Activated T-helper 17 cell treated with anti-CD3 and anti-CD28 coated beads, Interleukin-2, amount 50 U/mL, for 72 hours (primary cell): ENCODE data around the gene MBD2. TPM values are rescaled to one million over a fixed set of nuclear protein-coding genes. Genes with fewer than 3 reads are reported as not detected.
"Not testable (repeated sequence)": the region's sequence is repeated elsewhere in the genome, so short reads cannot be mapped to it uniquely, and the experiment has no call there.

Experiments used
- ATAC-seq: fragments of 150-1000 bp; cut with Tn5 transposase; replicated peaks from 2 replicates; pipeline ENCODE4 v1.10.0; 2021; ENCODE audit warnings: mild to moderate bottlenecking, moderate library complexity
- H3K27ac Mint-ChIP-seq: one replicate; pipeline ENCODE4 v1.8.0; 2022; ENCODE audit warnings: mixed read lengths
- H3K27me3 Mint-ChIP-seq: one replicate; pipeline ENCODE4 v1.8.0; 2022; ENCODE audit warnings: mixed read lengths
- H3K36me3 Mint-ChIP-seq: one replicate; pipeline ENCODE4 v1.8.0; 2022; ENCODE audit warnings: low read depth, mild to moderate bottlenecking, mixed read lengths
- H3K4me1 Mint-ChIP-seq: one replicate; pipeline ENCODE4 v1.8.0; 2022; ENCODE audit warnings: mixed read lengths
- H3K4me3 Mint-ChIP-seq: one replicate; pipeline ENCODE4 v1.8.0; 2022; ENCODE audit warnings: mild to moderate bottlenecking, mixed read lengths
- H3K9me3 Mint-ChIP-seq: one replicate; pipeline ENCODE4 v1.8.0; 2022; ENCODE audit warnings: mixed read lengths
- total RNA-seq, 2 donors: library from RNA; stranded (reverse); gene quantifications; one replicate each; pipeline ENCODE4 v1.2.3, GENCODE V29; 2022

The MBD2 gene
- total RNA-seq, 2 donors from 2014 or later = 170 to 190 TPM

DNA sequence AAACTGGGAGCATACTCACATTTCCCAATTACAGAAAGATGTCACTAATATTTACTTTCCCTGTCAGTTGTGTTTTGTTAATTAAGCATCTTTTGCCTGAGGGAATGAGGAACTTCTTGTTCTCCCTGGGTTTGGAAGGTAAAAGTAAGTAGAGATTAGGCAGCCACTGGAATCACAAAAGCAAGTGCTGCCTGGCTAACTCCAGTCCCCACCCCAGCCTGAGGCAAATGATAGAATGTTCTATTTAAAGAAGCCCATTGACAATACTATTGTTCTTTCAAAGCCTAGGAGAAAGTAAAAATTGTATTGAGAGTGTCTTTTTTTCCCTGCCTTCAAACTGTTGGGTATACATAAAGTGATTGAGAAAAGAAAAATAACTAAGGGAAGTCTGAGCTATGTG, 93.8 kb downstream of the MBD2 start:
- Mint-ChIP-seq H3K27ac (no peak overlapping the region), H3K36me3 (no peaks in the 10 kb centered on the region), H3K4me1 (peaks cover 9% of the 10 kb centered on the region), H3K9me3 (no peaks in the 10 kb centered on the region), H3K4me3 (no peak overlapping the region), H3K27me3 (no peaks in the 10 kb centered on the region)
- ATAC-seq = no peak

DNA sequence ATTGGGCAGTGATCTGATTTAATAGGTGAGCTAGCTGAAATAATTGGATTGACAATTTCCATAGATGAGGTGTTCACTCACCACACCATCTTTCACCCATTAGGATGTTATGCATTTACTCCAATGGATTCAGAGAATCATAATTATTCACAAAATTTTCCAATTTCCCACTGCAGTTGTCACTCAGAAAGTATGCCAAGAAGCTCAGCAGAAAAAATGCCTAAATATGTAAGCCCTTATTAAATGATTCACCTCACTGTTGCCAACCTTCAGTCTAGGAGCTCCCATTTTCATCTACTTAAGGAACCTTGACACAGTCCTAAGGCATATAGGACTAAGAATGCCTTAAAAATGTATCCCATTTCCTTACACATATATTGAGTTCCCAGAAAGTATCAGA, 94.3 kb downstream of the MBD2 start:
- H3K4me1 Mint-ChIP-seq = peaks cover 9% of the 10 kb centered on the region
- no peak for ATAC-seq
- H3K9me3 Mint-ChIP-seq = no peaks in the 10 kb centered on the region
- no peaks in the 10 kb centered on the region for H3K36me3 Mint-ChIP-seq
- H3K27ac Mint-ChIP-seq = peak overlapping the region; percentile 27
- no peak overlapping the region for H3K4me3 Mint-ChIP-seq
- no peaks in the 10 kb centered on the region for H3K27me3 Mint-ChIP-seq

- H3K4me3 Mint-ChIP-seq = peak overlapping the region; percentile 27
- H3K9me3 Mint-ChIP-seq = no peaks in the 10 kb centered on the region
- H3K36me3 Mint-ChIP-seq = no peaks in the 10 kb centered on the region
- peak; percentile 93 for ATAC-seq
- H3K27ac Mint-ChIP-seq = peak overlapping the region; percentile 27
- peaks cover 9% of the 10 kb centered on the region for H3K4me1 Mint-ChIP-seq
- H3K27me3 Mint-ChIP-seq = no peaks in the 10 kb centered on the region
These were observed 94.9 kb downstream of the MBD2 start for GRCh38 chr18:54129448-54130067.

- no peak for ATAC-seq
- Mint-ChIP-seq H3K27ac (no peak overlapping the region), H3K36me3 (no peaks in the 10 kb centered on the region), H3K9me3 (no peaks in the 10 kb centered on the region), H3K4me1 (peaks cover 9% of the 10 kb centered on the region), H3K27me3 (no peaks in the 10 kb centered on the region), H3K4me3 (no peak overlapping the region)
These were observed 96.6 kb downstream of the MBD2 start for GRCh38 chr18:54127759-54128378.

- Mint-ChIP-seq H3K4me3 (no peak overlapping the region), H3K27ac (no peak overlapping the region), H3K36me3 (no peaks in the 10 kb centered on the region), H3K4me1 (peaks cover 9% of the 10 kb centered on the region), H3K9me3 (no peaks in the 10 kb centered on the region), H3K27me3 (no peaks in the 10 kb centered on the region)
- ATAC-seq = no peak
These were observed 99.0 kb downstream of the MBD2 start for GRCh38 chr18:54125429-54125828.

DNA sequence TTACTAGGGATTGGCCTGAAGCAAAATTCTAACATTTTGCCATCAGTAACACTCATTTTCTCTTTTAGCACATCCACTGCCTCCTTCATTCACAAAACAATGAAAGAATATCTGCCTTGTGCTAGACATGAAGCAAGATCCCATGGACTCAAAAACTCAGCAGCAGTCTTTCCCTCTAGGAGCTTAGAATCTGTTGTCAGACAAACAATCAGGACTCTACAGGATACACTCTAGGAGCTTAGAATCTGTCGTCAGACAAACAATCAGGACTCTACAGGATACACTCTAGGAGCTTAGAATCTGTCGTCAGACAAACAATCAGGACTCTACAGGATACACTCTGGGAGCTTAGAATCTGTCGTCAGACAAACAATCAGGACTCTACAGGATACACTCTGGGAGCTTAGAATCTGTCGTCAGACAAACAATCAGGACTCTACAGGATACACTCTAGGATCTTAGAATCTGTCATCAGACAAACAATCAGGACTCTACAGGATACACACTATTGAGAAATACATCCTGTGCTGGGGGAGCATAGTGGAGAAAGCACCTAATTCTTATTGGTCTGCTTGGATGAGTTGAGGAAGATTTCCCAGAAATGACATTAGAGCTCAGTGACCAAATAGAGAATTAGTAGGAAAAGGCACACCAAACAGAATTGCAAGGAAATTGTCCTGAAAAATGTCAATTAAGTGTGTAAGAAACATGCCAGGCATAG, 100.6 kb downstream of the MBD2 start:
- not testable (repeated sequence) for H3K4me1 Mint-ChIP-seq, H3K4me3 Mint-ChIP-seq, H3K27me3 Mint-ChIP-seq, ATAC-seq, H3K36me3 Mint-ChIP-seq, H3K27ac Mint-ChIP-seq, H3K9me3 Mint-ChIP-seq

- H3K27ac Mint-ChIP-seq = peak overlapping the region; percentile 61
- peak overlapping the region; percentile 55 for H3K4me3 Mint-ChIP-seq
These were observed 104.9 kb downstream of the MBD2 start for GRCh38 chr18:54119524-54120019.

DNA sequence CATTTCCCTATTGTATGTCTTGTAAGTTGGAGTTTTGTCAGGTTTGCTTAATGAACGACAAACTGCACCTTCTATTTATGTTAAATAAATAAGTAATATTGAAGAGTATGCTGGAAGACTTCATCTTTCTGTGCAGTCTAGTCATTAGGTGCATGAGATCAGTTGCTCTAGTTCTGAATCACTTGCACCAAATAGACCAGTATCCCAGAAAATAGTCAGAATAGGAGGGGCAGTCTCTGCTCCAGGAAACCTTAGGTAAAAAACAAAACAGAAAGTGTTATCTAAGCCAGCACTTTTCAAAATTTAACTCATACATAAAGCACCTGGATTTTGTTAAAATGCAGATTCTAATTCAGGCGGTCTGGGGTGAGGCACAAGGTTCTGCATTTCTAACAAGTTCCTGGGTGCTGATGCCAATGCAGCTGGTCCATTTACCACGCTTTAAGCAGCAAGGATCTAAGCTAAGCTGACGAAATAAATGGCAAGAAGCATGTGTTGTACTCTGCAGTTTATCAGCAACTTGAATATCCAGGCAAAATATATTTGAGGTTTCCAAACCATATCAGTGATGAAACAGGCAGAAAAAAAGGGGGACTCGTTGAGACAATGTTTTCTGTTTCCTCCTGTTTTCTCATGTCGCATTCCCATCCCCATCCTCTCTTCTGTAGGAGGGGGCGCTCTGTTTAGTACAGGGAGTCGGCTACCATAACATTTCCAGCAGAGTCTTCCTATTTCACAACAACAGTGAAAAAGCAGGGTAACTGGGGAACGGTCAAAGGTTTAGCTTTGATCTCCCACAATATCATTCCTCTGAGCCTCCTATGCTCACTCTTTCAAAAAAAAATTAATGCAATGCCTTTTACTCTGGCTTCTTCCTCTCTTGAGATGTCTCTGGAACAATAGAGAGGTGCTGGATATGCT, 106.4 kb downstream of the MBD2 start:
- no peak for ATAC-seq
- no peaks in the 10 kb centered on the region for H3K27me3 Mint-ChIP-seq
- no peak overlapping the region for H3K4me3 Mint-ChIP-seq
- peaks cover 5% of the 10 kb centered on the region for H3K4me1 Mint-ChIP-seq
- no peaks in the 10 kb centered on the region for H3K36me3 Mint-ChIP-seq
- H3K9me3 Mint-ChIP-seq = no peaks in the 10 kb centered on the region
- no peak overlapping the region for H3K27ac Mint-ChIP-seq

More at GRCh38 chr18:54119524-54120019, 104.9 kb downstream of the MBD2 start:
- Mint-ChIP-seq H3K4me1 (peaks cover 5% of the 10 kb centered on the region), H3K36me3 (no peaks in the 10 kb centered on the region), H3K9me3 (no peaks in the 10 kb centered on the region), H3K27me3 (no peaks in the 10 kb centered on the region)
- peak; percentile 80 for ATAC-seq

GRCh38 chr18:54116541-54117257, 107.8 kb downstream of the MBD2 start:
- Mint-ChIP-seq H3K36me3 (no peaks in the 10 kb centered on the region), H3K27me3 (no peaks in the 10 kb centered on the region), H3K27ac (no peak overlapping the region), H3K4me3 (no peak overlapping the region), H3K9me3 (peaks cover 3% of the 10 kb centered on the region), H3K4me1 (peaks cover 5% of the 10 kb centered on the region)
- ATAC-seq = no peak

DNA sequence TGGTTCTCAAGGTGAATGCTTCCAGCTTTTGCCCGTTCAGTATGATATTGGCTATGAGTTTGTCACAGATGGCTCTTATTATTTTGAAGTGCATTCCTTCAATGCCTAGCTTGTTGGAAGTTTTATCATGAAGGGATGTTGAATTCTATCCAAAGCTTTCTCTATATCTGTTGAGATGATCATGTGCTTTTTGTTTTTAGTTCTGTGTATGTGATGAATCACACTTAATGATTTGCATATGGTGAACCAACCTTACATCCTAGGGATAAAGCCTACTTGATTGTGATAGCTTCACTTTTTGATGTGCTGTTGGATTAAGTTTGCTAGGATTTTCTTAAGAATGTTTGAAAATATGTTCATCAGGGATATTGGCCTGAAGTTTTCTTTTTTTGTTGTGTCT, 112.1 kb downstream of the MBD2 start:
- Mint-ChIP-seq H3K4me3 (no peak overlapping the region), H3K27me3 (no peaks in the 10 kb centered on the region), H3K27ac (no peak overlapping the region), H3K4me1 (no peaks in the 10 kb centered on the region), H3K36me3 (no peaks in the 10 kb centered on the region), H3K9me3 (peaks cover 3% of the 10 kb centered on the region)
- ATAC-seq = no peak

GRCh38 chr18:54109131-54109683, 115.3 kb downstream of the MBD2 start:
- no peaks in the 10 kb centered on the region for H3K27me3 Mint-ChIP-seq

DNA sequence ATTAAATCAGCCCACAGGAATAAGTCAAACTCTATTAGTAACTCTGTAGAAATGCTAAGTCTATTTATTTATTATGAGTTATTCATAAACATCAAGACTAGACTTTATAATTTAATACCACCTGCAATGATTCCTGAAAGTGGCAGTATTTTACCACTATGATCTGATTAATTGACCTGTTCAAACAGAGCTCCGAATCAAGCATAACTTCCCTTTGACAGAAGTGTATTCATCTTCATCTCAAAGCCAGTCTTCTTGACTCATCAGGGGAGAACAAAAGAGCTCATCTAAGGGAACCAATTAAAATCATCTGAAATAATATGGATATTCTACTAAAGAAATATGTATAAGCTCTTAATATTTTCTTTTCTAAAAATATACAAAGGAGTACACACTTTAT, 122.3 kb downstream of the MBD2 start:
- Mint-ChIP-seq H3K36me3 (no peaks in the 10 kb centered on the region), H3K4me1 (no peaks in the 10 kb centered on the region), H3K27me3 (no peaks in the 10 kb centered on the region), H3K4me3 (no peak overlapping the region), H3K9me3 (no peaks in the 10 kb centered on the region), H3K27ac (no peak overlapping the region)
- no peak for ATAC-seq

More at GRCh38 chr18:54109131-54109683, 115.3 kb downstream of the MBD2 start:
- ATAC-seq = no peak
- Mint-ChIP-seq H3K27ac (no peak overlapping the region), H3K36me3 (no peaks in the 10 kb centered on the region), H3K4me1 (no peaks in the 10 kb centered on the region), H3K4me3 (no peak overlapping the region), H3K9me3 (peaks cover 3% of the 10 kb centered on the region)
